ENCODE results near the gene FBXL5. TPM values are rescaled to one million over a fixed set of nuclear protein-coding genes. Genes with fewer than 3 reads are reported as not detected.

FBXL5 gene
- total and polyA plus RNA-seq, 9 of the 15 experiments (the other 6 are each of a cell fraction or from before 2014, with no cell fraction given) = 6.0 to 35.2 (median 22.1) TPM

DNA sequence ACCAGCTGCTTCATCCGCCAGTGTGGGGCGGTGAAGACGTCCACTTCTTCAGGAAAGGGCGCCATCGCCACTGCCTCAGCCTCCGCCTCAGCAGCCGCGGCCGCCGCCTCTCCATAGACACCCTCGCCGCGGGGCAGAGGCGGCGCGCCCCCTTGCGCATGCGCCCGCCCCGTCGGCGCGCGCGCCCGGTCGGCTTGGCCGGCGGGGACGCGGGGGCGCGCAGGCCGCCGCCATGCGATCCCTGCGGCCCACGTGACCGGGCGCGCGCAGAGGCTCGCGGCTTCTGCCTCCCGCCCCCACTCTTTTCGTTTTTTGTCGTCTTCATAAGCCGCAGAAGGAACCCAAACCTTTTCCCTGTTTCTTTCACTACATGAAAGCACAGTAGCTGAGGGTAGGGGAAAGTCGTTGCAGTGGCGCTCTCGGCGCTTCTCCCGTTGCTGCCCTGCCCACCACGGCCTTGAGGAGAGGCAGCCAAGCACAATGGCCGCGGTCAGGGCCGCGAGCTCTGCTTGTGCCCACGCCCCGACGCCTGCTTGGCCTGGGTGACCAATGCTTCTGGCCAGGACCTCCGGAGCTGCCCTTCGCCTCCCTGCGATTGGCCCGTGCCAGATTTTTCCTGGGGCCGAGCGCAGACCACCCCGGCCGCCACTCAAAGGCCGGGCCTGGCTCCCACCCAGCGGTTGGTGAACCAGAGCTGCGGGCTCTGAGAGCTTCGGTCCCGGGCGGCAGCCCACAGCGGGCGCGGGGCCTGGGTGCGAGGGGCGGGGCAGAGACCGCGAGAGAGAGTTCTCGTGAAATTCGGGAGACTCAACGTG, at the start of gene FBXL5 (continued):
- TF ChIP-seq ZBTB40 (IDR thresholded peaks at IDR 0.05) = no peak
- no peak for TF ChIP-seq ZBTB40 (CRISPR knock-in tag; IDR thresholded peaks at IDR 0.05)
- TF ChIP-seq CBX1 (IDR thresholded peaks at IDR 0.05; ENCODE audit: low read depth) = peak; percentile 50
- TF ChIP-seq MBD1 (CRISPR knock-in tag; IDR thresholded peaks at IDR 0.05) = peak; percentile 83; the same call in 1 of the 2 replicates
- TF ChIP-seq ZNF384 (IDR thresholded peaks at IDR 0.05; ENCODE audit: low read depth, low read length) = no peak
- TF ChIP-seq, protein P1, sequence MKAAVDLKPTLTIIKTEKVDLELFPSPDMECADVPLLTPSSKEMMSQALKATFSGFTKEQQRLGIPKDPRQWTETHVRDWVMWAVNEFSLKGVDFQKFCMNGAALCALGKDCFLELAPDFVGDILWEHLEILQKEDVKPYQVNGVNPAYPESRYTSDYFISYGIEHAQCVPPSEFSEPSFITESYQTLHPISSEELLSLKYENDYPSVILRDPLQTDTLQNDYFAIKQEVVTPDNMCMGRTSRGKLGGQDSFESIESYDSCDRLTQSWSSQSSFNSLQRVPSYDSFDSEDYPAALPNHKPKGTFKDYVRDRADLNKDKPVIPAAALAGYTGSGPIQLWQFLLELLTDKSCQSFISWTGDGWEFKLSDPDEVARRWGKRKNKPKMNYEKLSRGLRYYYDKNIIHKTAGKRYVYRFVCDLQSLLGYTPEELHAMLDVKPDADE (conservative IDR thresholded peaks at IDR 0.05; ENCODE audit: control insufficient read depth, low read depth, low read length) = 0 out of 2 replicates have a peak, but pooled peaks have one; percentile 11
- no peak for TF ChIP-seq NCOA4 (IDR thresholded peaks at IDR 0.05; ENCODE audit: partially characterized antibody)
- TF ChIP-seq STAT5A (IDR thresholded peaks at IDR 0.05; ENCODE audit: borderline replicate concordance, low read length) = no peak
- no peak for TF ChIP-seq ELF1 (tag; IDR thresholded peaks at IDR 0.05)
- TF ChIP-seq CREB5 (CRISPR knock-in tag; IDR thresholded peaks at IDR 0.05) = no peak
- TF ChIP-seq KAT8 (IDR thresholded peaks at IDR 0.05; ENCODE audit: low read depth) = no peak
- TF ChIP-seq CXXC5 (CRISPR knock-in tag; IDR thresholded peaks at IDR 0.05) = peak; percentile 87
- TF ChIP-seq, protein P2, sequence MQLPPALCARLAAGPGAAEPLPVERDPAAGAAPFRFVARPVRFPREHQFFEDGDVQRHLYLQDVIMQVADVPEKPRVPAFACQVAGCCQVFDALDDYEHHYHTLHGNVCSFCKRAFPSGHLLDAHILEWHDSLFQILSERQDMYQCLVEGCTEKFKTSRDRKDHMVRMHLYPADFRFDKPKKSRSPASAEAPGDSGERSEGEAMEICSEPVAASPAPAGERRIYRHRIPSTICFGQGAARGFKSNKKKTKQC (CRISPR knock-in tag; IDR thresholded peaks at IDR 0.05) = no peak
